Suppressor macrophage (primary cell): ENCODE measurements around the gene ERI3.
A peak's percentile ranks its signal among the peaks of the same experiment; 100 is the strongest.
"Not testable (repeated sequence)": the region's sequence is repeated elsewhere in the genome, so short reads cannot be mapped to it uniquely, and the experiment has no call there.

ENCODE experiments used
- DNase-seq, 4 experiments: peaks; one replicate each; pipeline ENCODE4 v3.0.0-alpha.2; 2020 to 2022

Gene ERI3

DNA sequence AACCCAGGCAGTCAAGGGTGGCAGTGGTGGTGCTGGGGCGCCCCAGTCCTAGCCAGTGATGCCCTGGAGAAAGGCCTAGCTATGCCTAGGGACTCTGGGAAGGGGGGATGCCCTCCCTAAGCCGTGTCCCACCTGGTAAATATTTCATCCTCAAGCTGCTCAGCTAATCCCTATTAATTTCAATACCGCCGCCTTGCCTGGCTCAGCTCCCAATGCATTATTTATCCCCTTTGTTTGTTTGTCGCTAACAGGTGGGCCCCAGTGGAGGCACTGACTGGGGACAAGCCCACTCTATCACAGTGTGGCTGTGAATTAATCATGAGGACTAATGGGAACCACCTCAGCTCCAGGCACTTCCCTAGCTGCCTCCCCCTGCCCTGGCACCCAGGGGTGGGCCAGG lies 119.2 kb downstream of the ERI3 start:
- no peak for DNase-seq

DNA sequence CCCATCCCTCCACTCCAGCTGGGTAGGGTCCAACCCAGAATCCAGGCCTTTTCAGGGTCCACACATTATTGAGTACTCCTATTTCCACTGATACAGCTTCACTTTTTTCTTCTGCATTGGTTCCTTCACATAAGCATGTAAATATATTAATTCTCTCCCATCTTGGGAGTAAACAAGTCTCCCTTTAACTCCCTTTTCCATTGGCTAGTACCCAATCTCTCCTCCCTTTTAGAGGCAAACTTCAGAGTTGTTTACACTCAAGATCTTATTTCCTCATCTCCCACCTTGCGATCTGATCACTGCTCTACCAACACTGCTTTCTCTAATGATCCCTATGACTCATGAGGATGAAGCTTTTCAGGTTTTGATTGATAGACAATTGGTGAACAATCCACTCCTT lies 121.5 kb downstream of the ERI3 start:
- DNase-seq: no peak

DNA sequence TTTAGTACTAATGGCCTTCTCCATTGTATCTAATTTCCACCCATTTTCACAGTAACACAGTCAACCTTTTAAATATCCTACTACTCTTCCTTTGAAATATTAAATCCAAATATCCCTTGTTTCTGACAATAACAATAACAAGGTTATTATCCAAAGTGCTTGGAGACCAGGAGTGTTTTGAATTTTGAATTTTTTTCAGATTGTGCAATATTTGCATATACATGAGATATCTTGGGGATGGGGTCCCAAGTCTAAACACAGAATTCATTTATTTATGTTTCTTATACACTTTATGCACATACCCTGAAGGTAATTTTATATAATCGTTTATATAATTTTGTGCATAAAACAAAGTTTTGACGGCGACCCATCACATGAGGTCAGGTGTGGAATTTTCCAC lies 124.3 kb downstream of the ERI3 start:
- no peak for DNase-seq

DNA sequence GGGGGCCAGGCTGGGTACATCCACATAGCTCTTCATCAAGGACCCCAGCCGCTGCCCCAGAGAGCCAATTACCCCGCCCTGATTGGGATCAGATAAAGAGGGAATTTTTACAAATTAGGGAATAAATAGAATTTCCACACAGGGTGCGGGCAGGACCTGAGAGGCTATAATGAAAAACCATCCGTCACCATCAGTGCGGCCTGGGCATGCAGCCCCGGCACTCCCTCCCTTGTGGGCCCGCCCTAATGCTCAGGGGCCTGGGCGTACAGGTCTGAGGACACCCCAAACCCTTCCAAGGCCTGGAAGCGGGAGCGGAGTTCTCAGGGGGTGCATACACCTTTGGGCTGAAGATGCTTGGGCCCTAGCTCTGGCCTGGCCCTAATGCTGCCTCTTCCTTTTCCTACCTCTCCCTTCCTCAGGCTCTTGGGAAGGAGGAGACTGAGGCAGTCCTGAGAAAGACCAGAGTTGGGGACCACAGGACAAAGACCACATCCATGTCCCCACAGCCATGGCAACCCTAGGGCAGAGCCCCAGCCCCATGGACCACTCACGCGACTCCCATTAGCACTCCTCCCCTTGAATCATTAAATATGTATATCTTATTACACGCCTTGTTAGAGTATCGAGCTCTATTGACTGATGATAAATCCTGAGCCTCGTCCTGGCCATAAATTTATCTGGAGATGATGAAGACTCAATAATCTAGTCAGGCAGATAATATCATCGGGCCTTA lies 125.5 kb downstream of the ERI3 start:
- DNase-seq: no peak

DNA sequence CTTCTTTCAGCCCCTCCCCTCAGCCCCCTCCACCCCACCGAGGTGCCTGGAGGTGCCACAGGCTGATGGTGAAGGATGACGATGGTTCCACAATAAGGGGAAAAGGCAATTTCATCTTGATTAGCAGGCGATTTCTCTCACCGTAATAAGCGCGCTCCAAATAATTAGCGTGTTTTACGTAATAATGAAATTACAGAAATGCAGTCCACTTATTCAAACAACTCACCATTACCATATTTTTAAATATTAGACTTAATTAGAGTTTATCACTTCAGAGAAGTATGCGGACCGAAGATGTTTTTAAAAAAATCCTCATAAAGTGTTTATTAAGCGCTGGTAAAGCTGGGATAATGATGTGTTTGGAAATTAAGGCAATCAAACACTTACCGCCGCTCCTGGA lies 126.8 kb downstream of the ERI3 start:
- DNase-seq: no peak

DNA sequence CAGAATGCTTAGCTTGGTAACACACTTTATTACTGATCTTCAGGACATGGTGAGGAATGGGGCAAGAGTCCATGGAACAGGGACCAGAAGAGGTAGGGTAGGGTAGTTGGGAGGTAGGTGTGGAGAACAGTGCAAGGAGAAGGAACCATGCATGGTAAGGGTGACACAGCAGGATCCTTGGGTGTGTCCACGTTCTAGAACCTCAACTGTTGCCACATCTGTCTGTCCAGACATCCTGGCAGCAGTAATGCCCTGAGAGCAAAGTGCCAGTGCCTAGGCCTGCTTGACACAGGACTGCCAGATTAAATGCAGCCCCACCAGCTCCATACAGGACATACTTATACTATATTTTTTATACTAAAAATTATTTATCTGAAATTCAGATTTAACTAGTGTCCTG lies 127.8 kb downstream of the ERI3 start:
- DNase-seq: peak in 3 of 4 experiments; percentile 12 to 33 (median 31)

DNA sequence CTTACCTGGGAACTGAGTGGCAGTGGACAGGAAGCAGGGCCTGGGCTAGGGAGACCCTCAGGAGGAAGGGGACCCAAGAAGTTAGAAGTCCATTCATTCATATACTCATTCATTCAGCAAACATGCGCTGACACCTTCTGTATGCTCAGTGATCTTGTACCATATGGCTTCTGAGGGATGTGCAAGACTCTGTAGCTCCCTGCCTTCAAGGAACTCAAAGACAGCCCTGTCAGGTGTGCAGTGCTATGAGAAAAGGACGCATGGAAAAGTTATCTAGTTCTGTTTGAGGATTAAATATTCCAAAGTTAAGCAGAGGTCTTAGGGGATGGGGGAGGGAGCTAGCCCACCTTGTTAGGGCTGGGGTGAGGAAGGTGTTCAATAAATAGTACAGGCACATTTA lies 129.3 kb downstream of the ERI3 start:
- DNase-seq: no peak

DNA sequence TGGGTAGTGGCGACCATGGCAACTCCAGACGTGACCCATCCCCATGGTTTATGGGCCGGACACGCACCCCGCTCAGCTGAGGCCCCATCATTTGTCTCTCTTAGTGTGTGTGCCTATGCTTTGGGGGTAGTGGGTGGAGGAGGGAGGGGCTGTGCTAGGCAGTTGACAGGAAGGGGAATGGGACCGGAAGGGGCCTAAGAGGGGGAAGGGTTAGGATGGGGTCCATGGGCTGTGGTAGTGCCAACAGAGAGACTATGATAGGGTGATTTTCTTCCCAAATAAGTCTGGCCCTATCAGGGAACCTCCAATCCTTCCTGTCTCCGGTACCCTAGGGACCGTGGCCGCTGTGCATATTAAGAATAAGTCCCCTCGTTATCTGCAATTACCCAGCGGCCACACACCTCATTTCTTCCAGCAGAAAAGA lies 131.9 kb downstream of the ERI3 start:
- no peak for DNase-seq

DNA sequence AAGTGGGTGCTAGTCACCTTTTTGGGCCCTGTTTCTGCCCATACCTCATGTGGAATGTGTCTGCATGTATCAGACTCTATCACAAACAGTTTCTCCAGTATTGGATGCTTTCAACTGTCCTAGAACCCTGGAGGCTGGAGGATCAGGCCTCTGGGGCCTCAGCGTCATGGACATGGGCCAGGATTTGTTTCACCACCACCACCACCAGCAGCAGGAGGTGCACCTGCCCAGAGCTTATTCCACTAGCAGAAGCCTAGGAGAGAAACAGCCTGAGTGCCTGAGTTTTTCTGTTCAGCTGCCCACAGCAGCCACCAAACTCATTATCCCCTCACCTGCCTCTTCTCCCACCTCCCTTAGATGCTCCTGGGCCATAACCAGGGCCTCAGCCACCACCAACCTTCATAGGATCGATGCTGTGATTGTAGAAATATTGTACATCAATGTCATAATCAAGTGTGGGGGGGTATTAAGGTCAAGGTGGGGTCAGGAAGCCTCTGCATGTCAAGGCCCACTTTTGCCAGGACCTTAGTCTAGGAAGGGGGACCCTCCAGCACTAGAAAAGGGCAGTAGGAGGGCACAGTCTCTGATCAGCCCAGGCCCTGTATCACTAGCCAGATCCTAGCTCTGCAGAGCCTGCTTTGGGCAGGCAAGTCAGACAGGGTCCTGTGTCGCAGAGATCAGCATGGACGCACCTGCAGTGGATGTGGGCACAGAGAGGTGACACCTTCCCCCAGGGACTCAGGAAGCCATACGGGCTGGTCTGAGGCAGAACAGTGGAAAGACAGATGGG lies 132.5 kb downstream of the ERI3 start:
- no peak for DNase-seq

DNA sequence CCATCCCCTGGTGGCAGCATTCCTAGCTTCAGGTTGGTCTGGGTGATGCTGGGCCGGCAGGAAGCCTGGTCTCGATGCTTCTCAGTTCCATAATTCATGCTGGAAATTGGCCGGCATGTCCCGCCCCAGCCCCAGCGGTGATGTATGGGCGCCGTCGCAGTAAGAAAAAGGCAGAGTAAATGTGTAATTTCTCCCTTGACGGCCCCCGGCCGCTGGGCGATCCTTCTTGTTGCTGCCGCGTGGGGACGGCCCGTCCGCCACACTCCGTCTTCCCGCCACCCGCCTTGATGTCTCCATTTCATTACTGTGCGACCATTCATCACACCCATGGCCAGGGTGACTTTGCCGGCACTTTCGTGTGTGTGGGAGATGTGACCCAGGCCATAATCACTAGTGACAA lies 133.3 kb downstream of the ERI3 start:
- DNase-seq: no peak

DNA sequence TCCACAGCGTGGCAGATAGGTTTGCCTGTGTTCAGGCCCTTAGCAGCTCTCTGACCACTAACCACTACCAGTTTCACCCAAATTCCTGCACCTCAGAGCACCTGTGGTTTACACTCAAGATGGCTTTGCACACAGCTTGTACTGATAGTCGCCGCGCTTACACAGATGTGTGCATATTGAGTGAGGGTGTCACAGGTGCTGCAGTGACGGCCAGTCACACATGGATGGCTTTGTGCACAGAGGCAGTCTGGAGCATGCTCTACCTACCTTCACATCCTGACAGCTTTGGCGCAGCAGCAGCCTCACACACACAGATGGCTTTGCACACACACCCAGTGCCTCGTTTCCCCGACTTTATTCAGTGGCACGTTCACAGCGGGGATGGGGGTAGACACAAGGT lies 134.3 kb downstream of the ERI3 start:
- no peak for DNase-seq

DNA sequence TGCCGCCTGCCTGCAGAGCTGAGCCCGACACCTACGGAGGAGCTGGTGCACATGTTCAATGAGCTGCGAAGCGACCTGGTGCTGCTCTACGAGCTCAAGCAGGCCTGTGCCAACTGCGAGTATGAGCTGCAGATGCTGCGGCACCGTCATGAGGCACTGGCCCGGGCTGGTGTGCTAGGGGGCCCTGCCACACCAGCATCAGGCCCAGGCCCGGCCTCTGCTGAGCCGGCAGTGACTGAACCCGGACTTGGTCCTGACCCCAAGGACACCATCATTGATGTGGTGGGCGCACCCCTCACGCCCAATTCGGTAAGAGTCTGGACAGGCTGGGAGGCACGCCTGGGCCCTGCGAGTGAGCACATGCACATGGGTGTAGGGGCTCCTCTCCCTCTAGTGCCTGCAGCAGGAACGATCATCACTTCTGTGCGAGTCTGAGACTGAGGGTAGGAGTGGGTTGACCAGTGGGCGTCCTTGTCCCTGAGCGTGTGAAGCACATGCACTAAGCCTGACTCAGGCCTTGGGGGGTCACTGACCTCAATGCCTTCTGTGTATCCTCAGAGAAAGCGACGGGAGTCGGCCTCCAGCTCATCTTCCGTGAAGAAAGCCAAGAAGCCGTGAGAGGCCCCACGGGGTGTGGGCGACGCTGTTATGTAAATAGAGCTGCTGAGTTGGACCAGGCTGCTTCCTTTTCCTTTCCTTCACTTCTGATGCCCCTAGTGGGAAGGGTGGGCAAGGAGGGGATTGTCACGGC lies 134.9 kb downstream of the ERI3 start:
- peak; percentile 41 to 64 (median 60) for DNase-seq

DNA sequence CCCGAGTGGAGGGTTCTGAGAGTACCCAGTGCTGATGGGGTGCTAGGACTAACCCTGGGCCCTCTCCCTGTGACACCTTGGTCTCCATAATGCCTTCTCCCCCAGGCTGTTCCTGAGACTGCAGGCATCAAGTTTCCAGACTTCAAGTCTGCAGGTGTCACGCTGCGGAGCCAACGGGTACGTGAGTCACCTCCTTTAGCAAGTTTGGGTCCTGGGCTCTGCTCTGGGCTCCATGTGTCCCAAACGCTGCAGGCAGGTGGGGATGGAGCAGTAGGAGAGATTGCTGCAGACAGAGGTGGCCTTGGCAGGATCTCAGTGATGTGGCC lies 135.8 kb downstream of the ERI3 start:
- no peak for DNase-seq

DNA sequence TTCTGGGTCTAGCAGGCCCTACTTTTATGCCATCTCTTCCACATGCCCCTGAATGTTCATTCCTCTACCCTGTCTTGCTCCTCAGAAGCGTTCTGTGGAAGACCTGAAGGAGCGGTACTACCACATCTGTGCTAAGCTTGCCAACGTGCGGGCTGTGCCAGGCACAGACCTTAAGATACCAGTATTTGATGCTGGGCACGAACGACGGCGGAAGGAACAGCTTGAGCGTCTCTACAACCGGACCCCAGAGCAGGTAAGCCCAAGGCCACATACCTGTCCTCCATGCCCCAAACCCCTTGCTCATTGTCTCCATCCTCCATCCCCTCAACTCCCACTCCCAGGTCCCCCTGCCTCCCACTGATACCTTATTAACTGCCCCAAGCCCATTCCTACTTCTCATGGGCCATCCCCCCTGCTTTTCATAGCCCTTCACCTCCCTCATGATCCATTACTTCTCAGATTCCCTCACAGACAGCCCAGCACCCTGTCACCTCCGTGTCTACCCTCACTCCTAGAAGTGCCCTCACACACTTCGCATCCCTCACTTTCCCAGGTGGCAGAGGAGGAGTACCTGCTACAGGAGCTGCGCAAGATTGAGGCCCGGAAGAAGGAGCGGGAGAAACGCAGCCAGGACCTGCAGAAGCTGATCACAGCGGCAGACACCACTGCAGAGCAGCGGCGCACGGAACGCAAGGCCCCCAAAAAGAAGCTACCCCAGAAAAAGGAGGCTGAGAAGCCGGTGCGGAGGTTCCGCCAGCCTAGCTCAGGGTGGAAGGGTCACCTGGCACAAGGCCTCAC lies 136.4 kb downstream of the ERI3 start:
- DNase-seq: no peak

DNA sequence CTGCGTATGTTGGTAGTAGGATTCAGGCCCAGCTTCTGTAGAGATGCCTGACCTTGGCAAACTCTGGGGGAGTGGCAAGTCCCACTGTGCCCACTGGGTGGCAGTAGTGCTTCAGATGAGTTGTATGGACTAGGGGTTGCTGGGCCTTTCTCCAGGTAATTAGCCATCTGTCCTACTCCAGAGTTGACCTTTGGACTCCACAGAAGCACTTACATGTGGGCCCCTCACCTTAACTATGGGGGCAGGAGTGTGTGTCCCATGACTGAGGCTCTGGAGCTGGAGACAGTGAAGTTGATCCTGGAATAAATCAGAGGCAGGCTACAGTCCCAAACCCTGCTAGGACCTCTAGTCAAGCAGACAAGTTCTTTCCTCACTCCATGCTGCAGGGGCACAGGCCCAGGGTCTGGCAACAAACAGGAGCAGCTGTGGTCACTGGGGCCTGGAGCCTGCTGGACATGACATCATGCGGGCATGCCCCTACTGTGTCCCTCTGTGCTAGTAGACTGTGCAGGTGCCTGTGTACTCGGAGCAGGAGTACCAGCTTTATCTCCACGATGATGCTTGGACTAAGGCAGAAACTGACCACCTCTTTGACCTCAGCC lies 137.1 kb downstream of the ERI3 start:
- DNase-seq: peak; percentile 74 to 87 (median 80)

DNA sequence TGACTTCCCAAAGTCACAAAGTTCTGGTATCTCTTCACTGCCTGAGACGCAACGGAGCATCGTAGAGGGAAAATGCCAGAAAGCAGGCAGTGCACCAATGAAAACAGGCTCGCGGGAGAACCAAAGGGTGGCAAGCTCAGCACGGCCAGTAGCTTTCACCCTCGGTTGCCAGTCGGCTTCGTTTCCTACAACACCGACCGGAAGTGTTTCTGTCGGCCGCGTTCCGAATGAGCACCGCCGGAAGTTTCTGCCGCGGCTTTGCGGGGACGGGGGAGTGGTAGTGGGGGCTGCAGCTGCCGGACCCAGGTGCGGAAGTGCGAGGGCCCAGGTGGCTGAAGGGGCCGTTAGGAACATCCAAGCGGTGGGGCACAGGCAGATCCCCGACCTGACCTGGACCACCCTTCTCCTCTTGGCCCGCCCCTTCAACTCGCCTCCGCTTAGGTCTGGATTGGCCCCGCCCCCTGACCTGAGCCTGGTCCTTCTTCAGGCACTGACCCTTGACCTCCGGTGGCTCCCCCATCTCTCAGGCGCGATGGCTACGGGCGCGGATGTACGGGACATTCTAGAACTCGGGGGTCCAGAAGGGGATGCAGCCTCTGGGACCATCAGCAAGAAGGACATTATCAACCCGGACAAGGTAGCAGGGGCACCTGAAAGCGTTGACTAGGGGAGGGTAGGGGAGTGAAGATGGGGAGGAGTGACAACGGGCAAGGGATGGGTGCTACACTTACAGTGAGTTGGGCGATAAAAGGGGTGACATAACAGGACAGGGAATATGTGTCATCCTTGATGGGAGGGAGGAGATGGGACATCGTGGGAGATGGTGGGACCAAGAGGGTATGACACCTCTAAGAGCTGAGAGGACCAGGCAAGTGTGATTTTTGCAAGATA lies 141.6 kb downstream of the ERI3 start, which contains the start of gene DMAP1:
DMAP1 (plus strand) TSS at position 250 of the 891 bp plus-strand sequence; CDS start at position 533, 283 bp downstream.
- DNase-seq: peak; percentile 88 to 93 (median 90)

DNA sequence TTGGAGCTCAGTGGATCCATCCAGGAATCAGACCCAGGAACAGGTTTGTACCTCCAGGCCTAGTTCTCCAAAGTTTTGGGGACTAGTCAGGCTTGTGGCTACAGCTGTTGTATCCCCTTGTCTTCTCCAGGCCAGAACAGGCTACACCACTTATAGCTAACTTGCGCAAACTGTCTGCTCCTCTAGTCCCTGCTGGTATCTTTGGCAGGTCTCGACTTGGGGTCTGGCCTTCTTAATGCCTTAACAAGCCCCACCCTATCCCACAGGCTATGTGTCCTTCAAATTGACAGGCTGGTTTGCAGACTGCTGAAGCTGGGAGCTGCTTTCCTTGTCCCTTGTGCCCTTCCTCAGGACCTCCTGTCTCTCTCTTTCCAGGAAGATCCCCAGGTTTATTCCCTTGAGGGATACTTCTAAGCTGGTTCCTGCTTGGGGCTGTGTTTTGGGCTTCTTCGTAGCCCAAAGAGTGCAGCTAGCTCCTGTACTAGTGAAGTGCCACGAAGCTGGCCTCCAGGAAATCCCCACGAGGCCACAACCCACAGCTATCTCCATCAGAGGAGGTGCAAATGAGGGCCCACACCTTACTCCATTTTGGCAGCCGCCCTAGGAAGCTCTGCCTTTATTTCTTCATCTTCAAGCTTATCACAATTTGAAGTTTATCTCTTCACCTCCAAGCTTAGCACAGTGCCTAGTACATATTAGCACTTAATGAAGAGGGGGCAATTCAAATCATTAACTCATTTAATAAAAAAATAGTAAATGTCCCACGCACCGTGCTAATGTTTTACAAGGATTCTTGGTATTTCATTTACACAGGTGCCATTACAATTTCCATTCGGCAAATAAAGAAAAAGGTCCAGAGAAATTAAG lies 142.5 kb downstream of the ERI3 start:
- DNase-seq: no peak

DNA sequence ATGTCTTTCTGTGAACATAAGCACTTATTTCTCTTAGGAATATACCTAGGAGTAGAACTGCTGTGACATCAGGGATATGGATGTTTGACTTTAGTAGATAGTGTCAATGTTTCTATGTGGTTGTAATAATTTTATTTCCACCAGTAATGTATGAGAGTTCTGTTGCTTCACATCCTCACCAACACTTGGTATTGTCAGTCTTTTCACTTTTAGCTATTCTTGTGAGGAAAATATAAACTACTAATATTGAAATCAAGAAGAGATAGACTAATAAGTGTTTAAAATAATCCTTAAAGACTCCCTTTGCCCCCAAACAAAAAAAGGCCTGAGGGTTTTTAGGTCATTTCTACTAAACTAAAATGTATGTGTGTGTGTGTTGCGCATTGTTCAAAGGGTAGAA lies 144.5 kb downstream of the ERI3 start:
- DNase-seq: no peak

DNA sequence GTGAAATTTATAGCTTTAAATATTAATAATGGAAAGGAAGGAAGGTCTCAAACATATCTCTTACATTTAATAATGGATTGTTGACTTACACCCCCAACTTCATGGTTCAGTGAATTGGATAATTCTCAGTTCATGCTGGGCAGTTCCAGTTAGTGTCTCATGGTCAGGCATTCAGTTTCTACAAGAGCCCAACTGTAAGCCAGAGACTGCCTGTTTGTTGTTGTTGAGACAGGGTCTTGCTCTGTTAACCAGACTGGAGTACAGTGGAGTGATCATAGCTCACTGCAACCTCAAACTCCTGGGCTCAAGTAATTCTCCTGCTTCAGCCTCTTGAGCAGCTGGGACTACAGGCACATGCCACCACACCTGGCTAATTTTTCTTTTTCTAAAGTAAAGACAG lies 146.8 kb downstream of the ERI3 start:
- no peak for DNase-seq

DNA sequence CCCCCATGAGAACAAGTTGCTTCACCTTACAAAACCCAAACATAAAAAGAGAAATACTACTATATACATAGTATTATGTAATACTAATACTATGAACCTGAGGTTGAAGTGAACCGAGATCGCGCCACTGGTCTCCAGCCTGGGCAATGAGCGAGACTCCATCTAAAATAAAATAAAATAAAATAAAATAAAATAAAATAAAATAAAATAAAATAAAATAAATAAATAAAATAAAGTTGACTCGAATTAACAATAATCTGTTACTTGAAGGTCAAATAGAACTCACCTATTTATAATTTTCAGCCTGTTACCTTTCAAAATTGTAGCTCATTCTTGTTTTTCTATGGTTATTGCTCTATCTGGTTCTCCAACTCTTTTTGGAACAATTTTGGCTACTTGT lies 148.5 kb downstream of the ERI3 start:
- DNase-seq: not testable (repeated sequence)
